Germinal center (tissue), 1 donor: Measurements from ENCODE around the gene BANP.
"Not testable (repeated sequence)": the region's sequence is repeated elsewhere in the genome, so short reads cannot be mapped to it uniquely, and the experiment has no call there.

Source experiments
- DNase-seq: peaks from one replicate; pipeline ENCODE4 v3.0.0; 2012; ENCODE audit warnings: mixed read lengths, low spot score

BANP gene

GRCh38 chr16:88030961-88031360 lies 79.7 kb downstream of the BANP start:
- not testable (repeated sequence) for DNase-seq

GRCh38 chr16:88033003-88033740 lies 81.9 kb downstream of the BANP start:
- not testable (repeated sequence) for DNase-seq

GRCh38 chr16:88034770-88035169 lies 83.5 kb downstream of the BANP start:
- no peak for DNase-seq

GRCh38 chr16:88035292-88035691 lies 84.1 kb downstream of the BANP start:
- no peak for DNase-seq

GRCh38 chr16:88035884-88036639 lies 84.8 kb downstream of the BANP start:
- not testable (repeated sequence) for DNase-seq

GRCh38 chr16:88036640-88036996 lies 85.4 kb downstream of the BANP start:
- not testable (repeated sequence) for DNase-seq

- not testable (repeated sequence) for DNase-seq
Observed at GRCh38 chr16:88037359-88037758, 86.1 kb downstream of the BANP start.

- DNase-seq: not testable (repeated sequence)
Observed at GRCh38 chr16:88037876-88038525, 86.8 kb downstream of the BANP start.

- not testable (repeated sequence) for DNase-seq
Observed at GRCh38 chr16:88038526-88038908, 87.3 kb downstream of the BANP start.

GRCh38 chr16:88039591-88039990 lies 88.4 kb downstream of the BANP start:
- DNase-seq: no peak

GRCh38 chr16:88040196-88040876 lies 89.1 kb downstream of the BANP start:
- DNase-seq: not testable (repeated sequence)

- DNase-seq: not testable (repeated sequence)
Observed at GRCh38 chr16:88040877-88041244, 89.6 kb downstream of the BANP start.

- DNase-seq: not testable (repeated sequence)
Observed at GRCh38 chr16:88041506-88041905, 90.3 kb downstream of the BANP start.

GRCh38 chr16:88041986-88042562 lies 90.8 kb downstream of the BANP start:
- DNase-seq: peak; percentile 34

GRCh38 chr16:88043208-88043910 lies 92.1 kb downstream of the BANP start:
- DNase-seq: not testable (repeated sequence)

- peak; percentile 55 for DNase-seq
Observed at GRCh38 chr16:88044121-88044581, 92.9 kb downstream of the BANP start.

GRCh38 chr16:88045361-88045760 lies 94.1 kb downstream of the BANP start:
- DNase-seq: not testable (repeated sequence)

GRCh38 chr16:88045820-88046303 lies 94.6 kb downstream of the BANP start:
- peak; percentile 86 for DNase-seq

GRCh38 chr16:88047462-88047861 lies 96.2 kb downstream of the BANP start:
- no peak for DNase-seq

GRCh38 chr16:88048985-88049384 lies 97.8 kb downstream of the BANP start:
- no peak for DNase-seq
